Fibroblast of mammary gland (primary cell): ENCODE data around the gene PACS2.
A peak's percentile ranks its signal among the peaks of the same experiment; 100 is the strongest.

Source experiments
- DNase-seq: peaks from one replicate; pipeline ENCODE4 v3.0.0-alpha.2; 2010; ENCODE audit warnings: low read depth
- H3K4me3 ChIP-seq: 2 replicates; pipeline ENCODE4 v1.5.1; 2011; ENCODE audit warnings: low read depth, mild to moderate bottlenecking, low read length, moderate library complexity; ENCODE audit not compliant: control insufficient read depth
- CTCF ChIP-seq: conservative IDR thresholded peaks from 2 replicates; pipeline ENCODE4 v1.5.1; 2011; ENCODE audit warnings: low read depth, low read length, inconsistent platforms; ENCODE audit not compliant: control insufficient read depth, insufficient read depth

PACS2 gene

GRCh38 chr14:105393151-105393550 is 78.6 kb downstream of the PACS2 start:
- H3K4me3 ChIP-seq: no peak overlapping the region
- DNase-seq: no peak
- no peak for TF ChIP-seq CTCF

GRCh38 chr14:105394714-105395537 is 80.4 kb downstream of the PACS2 start:
- no peak for DNase-seq
- no peak for TF ChIP-seq CTCF
- no peak overlapping the region for H3K4me3 ChIP-seq

- DNase-seq: no peak
- H3K4me3 ChIP-seq: no peak overlapping the region
- no peak for TF ChIP-seq CTCF
Measured at GRCh38 chr14:105395538-105395854, 80.9 kb downstream of the PACS2 start.

GRCh38 chr14:105397350-105397931 is 82.9 kb downstream of the PACS2 start:
- no peak for TF ChIP-seq CTCF
- H3K4me3 ChIP-seq: peak overlapping the region; percentile 54
- DNase-seq: no peak

GRCh38 chr14:105398044-105398725 is 83.6 kb downstream of the PACS2 start, which contains the start of gene TEX22:
Gene TEX22, plus strand, starts transcription at chr14:105398538. Its CDS starts 803 bp downstream, at chr14:105399341.
- peak; percentile 63 for DNase-seq
- peak within 1 kb of the TSS; percentile 54 for H3K4me3 ChIP-seq
- no peak for TF ChIP-seq CTCF

GRCh38 chr14:105398726-105399465 is 84.3 kb downstream of the PACS2 start:
- H3K4me3 ChIP-seq: peak overlapping the region; percentile 54

More at GRCh38 chr14:105398726-105399465, 84.3 kb downstream of the PACS2 start:
- DNase-seq: peak; percentile 21
- TF ChIP-seq CTCF: no peak
